Activated CD4-positive, alpha-beta T cell treated with anti-CD3 and anti-CD28 coated beads for 36 hours (primary cell): ENCODE data around the gene RUNX2. TPM values are rescaled to one million over a fixed set of nuclear protein-coding genes. Genes with fewer than 3 reads are reported as not detected.
A peak's percentile ranks its signal among the peaks of the same experiment; 100 is the strongest.

ENCODE experiments used
- ATAC-seq: fragments of 200-7000 bp; cut with Tn5 transposase; one replicate; pipeline ENCODE4 v1.10.0; 2021; ENCODE audit warnings: mild to moderate bottlenecking, moderate library complexity
- CTCF ChIA-PET: fragments of 350-600 bp; sonication (Branson Sonifier 250); formaldehyde crosslinking; loops from one replicate; lab custom pipeline; 2021; ENCODE audit warnings: antibody characterized with exemption; lab: Charles Lee
- POLR2A ChIA-PET: fragments of 350-600 bp; sonication (Branson Sonifier 250); formaldehyde crosslinking; loops from one replicate; lab custom pipeline; 2021; ENCODE audit warnings: antibody characterized with exemption, inconsistent platforms; lab: Charles Lee
- DNase-seq: peaks from one replicate; pipeline ENCODE4 v3.0.0-alpha.2; 2020
- H3K27ac Mint-ChIP-seq: one replicate; pipeline ENCODE4 v1.8.0; 2021; ENCODE audit warnings: mixed read lengths
- H3K27me3 Mint-ChIP-seq: one replicate; pipeline ENCODE4 v1.8.0; 2021; ENCODE audit warnings: mixed read lengths
- H3K36me3 Mint-ChIP-seq: one replicate; pipeline ENCODE4 v1.8.0; 2021; ENCODE audit warnings: low read depth, mixed read lengths
- H3K4me1 Mint-ChIP-seq: one replicate; pipeline ENCODE4 v1.8.0; 2021; ENCODE audit warnings: mixed read lengths
- H3K4me3 Mint-ChIP-seq: one replicate; pipeline ENCODE4 v1.8.0; 2021; ENCODE audit warnings: mild to moderate bottlenecking, moderate library complexity, mixed read lengths
- H3K9me3 Mint-ChIP-seq: one replicate; pipeline ENCODE4 v1.8.0; 2021; ENCODE audit warnings: low read depth, mixed read lengths
- intact Hi-C, 2 experiments: fragments of 100-400 bp; cut with DNase I in 1 of 2; cut with micrococcal nuclease in 1 of 2; formaldehyde crosslinking; loops; one replicate each; pipeline versions ENCODE4 v1.14.2 to v1.15.1; 2022 to 2024; cut with DNase I, micrococcal nuclease
- total RNA-seq, 2 experiments: library from RNA; stranded (reverse); gene quantifications; one replicate each; pipeline ENCODE4 v1.2.3, GENCODE V29; 2021

The RUNX2 gene
- total RNA-seq, 2 experiments from 2014 or later: 14.6 to 18.1 TPM

DNA sequence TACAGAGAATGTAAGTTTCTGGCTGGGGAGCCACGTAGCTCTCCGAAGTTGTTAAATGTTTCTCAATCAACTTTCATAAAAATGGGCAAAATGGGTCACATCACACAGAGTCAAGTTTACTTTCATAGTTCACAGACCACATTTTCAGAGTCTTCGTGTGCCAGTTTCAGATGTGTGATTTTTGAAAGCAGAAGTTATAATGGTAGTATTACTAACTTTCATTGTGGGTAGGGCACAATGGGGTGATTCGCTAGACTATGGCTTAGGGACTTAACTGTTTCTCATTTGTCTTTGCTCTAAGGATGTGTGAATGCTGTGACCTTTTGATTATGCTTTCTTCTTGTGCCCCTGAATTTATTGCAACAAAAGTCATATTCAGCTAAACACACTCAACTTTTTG lies 158.6 kb downstream of the RUNX2 start:
- CTCF ChIA-PET: interaction anchor here (0.7 to 1.5 kb wide), 4 partner anchors 8 to 444 kb away, joined by 3 to 4 read pairs (median 4); no protein-coding TSS in a partner anchor
- ATAC-seq (peak; percentile 94), DNase-seq (peak; percentile 50)
- intact Hi-C loops: loop anchor here (1.0 to 5.0 kb wide), 11 partner anchors 8 to 438 kb away; partner anchors contain the start of gene SUPT3H (in 1 of the 2)
- POLR2A ChIA-PET: interaction anchor here (0.6 to 1.3 kb wide), 2 partner anchors 8 to 71 kb away, joined by 3 to 5 read pairs; no protein-coding TSS in a partner anchor
- H3K4me3 Mint-ChIP-seq: no peak overlapping the region
- peaks cover 2% of the 10 kb centered on the region for H3K27me3 Mint-ChIP-seq
- peaks cover 53% of the 10 kb centered on the region for H3K4me1 Mint-ChIP-seq
- H3K27ac Mint-ChIP-seq: peak overlapping the region; percentile 58
- peaks cover 20% of the 10 kb centered on the region for H3K36me3 Mint-ChIP-seq
- no peaks in the 10 kb centered on the region for H3K9me3 Mint-ChIP-seq

DNA sequence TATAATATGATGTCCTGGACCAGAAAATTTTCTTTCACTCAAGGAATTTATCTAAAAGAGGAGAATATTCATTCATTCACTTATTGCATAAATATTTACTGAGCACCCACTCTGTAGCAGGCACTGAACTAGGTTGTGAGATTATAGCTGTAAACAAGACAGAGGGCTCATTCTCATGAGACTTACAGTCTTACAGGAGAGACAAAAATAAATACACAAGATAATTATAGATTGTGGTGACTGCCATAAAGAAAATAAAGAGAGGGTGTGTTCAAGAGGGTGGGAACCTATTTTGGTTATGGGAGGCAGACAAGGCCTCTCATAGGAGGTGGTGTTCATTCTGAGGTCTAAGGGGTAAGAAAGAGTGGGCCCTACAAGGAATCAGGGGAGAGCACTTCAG lies 159.5 kb downstream of the RUNX2 start:
- no peak overlapping the region for H3K27ac Mint-ChIP-seq
- POLR2A ChIA-PET: no interaction called here
- CTCF ChIA-PET: no interaction called here
- H3K4me1 Mint-ChIP-seq: peaks cover 53% of the 10 kb centered on the region
- ATAC-seq (no peak), DNase-seq (no peak)
- peaks cover 24% of the 10 kb centered on the region for H3K36me3 Mint-ChIP-seq
- intact Hi-C loops: loop anchor here (1.0 to 5.0 kb wide), 9 partner anchors 100 to 437 kb away; partner anchors contain the start of gene SUPT3H (in 1 of the 2)
- peaks cover 2% of the 10 kb centered on the region for H3K27me3 Mint-ChIP-seq
- H3K9me3 Mint-ChIP-seq: no peaks in the 10 kb centered on the region
- no peak overlapping the region for H3K4me3 Mint-ChIP-seq

- ATAC-seq: no peak
These were observed 160.1 kb downstream of the RUNX2 start for GRCh38 chr6:45488269-45488668.

DNA sequence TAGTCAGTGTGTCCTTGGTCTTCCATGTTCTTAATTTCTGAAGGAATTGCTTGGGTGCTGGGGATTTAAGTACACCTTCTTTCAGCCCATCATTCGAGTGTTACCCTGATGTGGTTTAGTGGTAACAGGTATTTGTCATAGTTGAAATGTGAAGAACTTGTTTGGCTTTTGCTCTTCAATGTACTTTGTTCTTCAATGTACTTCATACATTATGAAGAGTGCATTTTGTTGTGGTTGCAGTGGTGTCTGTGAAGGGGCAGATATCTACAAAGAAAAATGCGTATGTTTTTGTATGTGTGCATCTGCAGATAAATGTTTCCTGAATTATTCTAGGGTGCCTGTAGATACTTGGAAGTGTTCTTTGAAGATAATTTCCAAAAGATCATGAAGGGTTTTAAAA lies 160.8 kb downstream of the RUNX2 start:
- no peak overlapping the region for H3K4me3 Mint-ChIP-seq
- intact Hi-C loops: loop anchor here (5.0 kb wide), 4 partner anchors 98 to 433 kb away; no protein-coding TSS in a partner anchor
- no peaks in the 10 kb centered on the region for H3K9me3 Mint-ChIP-seq
- peaks cover 21% of the 10 kb centered on the region for H3K36me3 Mint-ChIP-seq
- CTCF ChIA-PET: no interaction called here
- no peak overlapping the region for H3K27ac Mint-ChIP-seq
- POLR2A ChIA-PET: no interaction called here
- ATAC-seq (peak; percentile 45), DNase-seq (peak; percentile 36)
- peaks cover 53% of the 10 kb centered on the region for H3K4me1 Mint-ChIP-seq
- H3K27me3 Mint-ChIP-seq: peaks cover 2% of the 10 kb centered on the region

More at GRCh38 chr6:45488269-45488668, 160.1 kb downstream of the RUNX2 start:
- ChIA-PET CTCF (no interaction called here), POLR2A (no interaction called here)
- peaks cover 54% of the 10 kb centered on the region for H3K4me1 Mint-ChIP-seq
- intact Hi-C loops: loop anchor here (5.0 kb wide), 4 partner anchors 99 to 434 kb away; no protein-coding TSS in a partner anchor
- no peak for DNase-seq
- H3K9me3 Mint-ChIP-seq: no peaks in the 10 kb centered on the region
- peaks cover 2% of the 10 kb centered on the region for H3K27me3 Mint-ChIP-seq
- no peak overlapping the region for H3K4me3 Mint-ChIP-seq
- H3K27ac Mint-ChIP-seq: no peak overlapping the region
- peaks cover 23% of the 10 kb centered on the region for H3K36me3 Mint-ChIP-seq

DNA sequence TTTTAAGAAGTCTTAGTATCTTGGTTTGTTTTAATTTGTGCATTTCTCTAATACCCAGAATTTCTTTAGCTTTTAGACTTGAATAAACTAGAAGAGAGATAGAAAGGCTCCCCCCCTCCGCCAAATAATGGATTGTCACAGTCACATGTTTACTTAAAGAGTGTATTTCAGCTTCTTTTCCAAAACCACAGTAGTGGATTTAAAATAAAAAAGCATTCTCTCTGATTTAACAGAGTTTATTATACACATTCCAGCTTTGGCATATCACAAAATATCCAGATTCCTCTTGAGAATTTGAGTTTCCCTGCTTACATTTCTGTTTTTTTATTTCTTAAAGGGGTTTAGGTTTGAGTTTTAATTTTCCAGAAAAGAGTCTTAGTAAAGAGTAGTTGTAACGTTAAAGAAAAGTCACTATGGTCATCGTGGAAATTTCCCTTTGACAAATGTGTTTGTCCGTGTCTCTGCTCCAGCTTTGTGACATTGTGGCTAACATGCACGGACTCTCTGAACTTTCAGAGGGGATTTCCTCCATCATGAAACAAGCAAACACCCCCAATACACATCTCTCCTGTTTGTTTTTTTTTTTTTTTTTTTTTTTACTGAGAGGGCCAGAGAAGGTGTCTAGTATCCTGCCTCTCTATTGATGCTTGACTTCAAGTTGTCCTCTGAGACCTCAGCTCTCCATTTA lies 163.1 kb downstream of the RUNX2 start:
- DNase-seq (no peak), ATAC-seq (no peak)
- peaks cover 2% of the 10 kb centered on the region for H3K27me3 Mint-ChIP-seq
- no peak overlapping the region for H3K27ac Mint-ChIP-seq
- H3K4me1 Mint-ChIP-seq: peaks cover 66% of the 10 kb centered on the region
- ChIA-PET POLR2A (no interaction called here), CTCF (interaction anchor here (0.9 kb wide), 1 partner anchor 87 kb away, joined by 4 read pairs; no protein-coding TSS in a partner anchor)
- H3K4me3 Mint-ChIP-seq: no peak overlapping the region
- intact Hi-C loops: no loop called here
- H3K9me3 Mint-ChIP-seq: no peaks in the 10 kb centered on the region
- peaks cover 30% of the 10 kb centered on the region for H3K36me3 Mint-ChIP-seq

- CTCF ChIA-PET: no interaction called here
- H3K4me3 Mint-ChIP-seq: no peak overlapping the region
- H3K4me1 Mint-ChIP-seq: peaks cover 68% of the 10 kb centered on the region
- POLR2A ChIA-PET: no interaction called here
- H3K27ac Mint-ChIP-seq: no peak overlapping the region
- DNase-seq (no peak), ATAC-seq (no peak)
- peaks cover 2% of the 10 kb centered on the region for H3K27me3 Mint-ChIP-seq
- intact Hi-C loops: no loop called here
- H3K36me3 Mint-ChIP-seq: peaks cover 37% of the 10 kb centered on the region
- H3K9me3 Mint-ChIP-seq: peaks cover 2% of the 10 kb centered on the region
These were observed 163.7 kb downstream of the RUNX2 start for GRCh38 chr6:45491874-45492273.

DNA sequence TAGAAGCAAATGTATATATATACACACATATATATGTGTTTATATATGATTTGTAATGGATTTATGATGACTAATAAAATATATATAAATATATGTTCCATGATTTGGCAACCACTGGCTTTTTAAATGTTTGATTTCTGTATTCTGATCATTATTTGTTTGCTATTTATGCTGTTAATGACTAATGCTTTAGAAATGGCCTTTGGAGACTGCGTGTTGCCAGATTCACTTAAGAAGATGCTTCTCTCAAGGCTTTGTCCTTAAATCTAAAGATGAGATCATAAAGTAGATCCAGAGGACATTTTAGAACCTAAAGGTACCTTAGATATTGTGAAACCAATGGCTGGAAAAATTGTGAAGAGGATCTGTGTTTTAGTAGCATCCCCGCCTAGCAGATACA lies 165.6 kb downstream of the RUNX2 start:
- Mint-ChIP-seq H3K4me1 (peaks cover 58% of the 10 kb centered on the region), H3K27ac (no peak overlapping the region), H3K9me3 (peaks cover 2% of the 10 kb centered on the region), H3K4me3 (no peak overlapping the region), H3K27me3 (no peaks in the 10 kb centered on the region), H3K36me3 (peaks cover 46% of the 10 kb centered on the region)
- intact Hi-C loops: no loop called here
- ATAC-seq (no peak), DNase-seq (no peak)
- POLR2A ChIA-PET: no interaction called here
- CTCF ChIA-PET: no interaction called here

- CTCF ChIA-PET: interaction anchor here (0.6 to 1.1 kb wide), 2 partner anchors 8 to 109 kb away, joined by 3 to 4 read pairs; no protein-coding TSS in a partner anchor
- Mint-ChIP-seq H3K4me3 (no peak overlapping the region), H3K9me3 (peaks cover 2% of the 10 kb centered on the region), H3K27me3 (no peaks in the 10 kb centered on the region), H3K36me3 (peaks cover 43% of the 10 kb centered on the region), H3K27ac (peak overlapping the region; percentile 37), H3K4me1 (peaks cover 52% of the 10 kb centered on the region)
- POLR2A ChIA-PET: no interaction called here
- peak; percentile 80 for ATAC-seq
- peak; percentile 36 for DNase-seq
- intact Hi-C loops: no loop called here
These were observed 166.4 kb downstream of the RUNX2 start for GRCh38 chr6:45494416-45495135.

DNA sequence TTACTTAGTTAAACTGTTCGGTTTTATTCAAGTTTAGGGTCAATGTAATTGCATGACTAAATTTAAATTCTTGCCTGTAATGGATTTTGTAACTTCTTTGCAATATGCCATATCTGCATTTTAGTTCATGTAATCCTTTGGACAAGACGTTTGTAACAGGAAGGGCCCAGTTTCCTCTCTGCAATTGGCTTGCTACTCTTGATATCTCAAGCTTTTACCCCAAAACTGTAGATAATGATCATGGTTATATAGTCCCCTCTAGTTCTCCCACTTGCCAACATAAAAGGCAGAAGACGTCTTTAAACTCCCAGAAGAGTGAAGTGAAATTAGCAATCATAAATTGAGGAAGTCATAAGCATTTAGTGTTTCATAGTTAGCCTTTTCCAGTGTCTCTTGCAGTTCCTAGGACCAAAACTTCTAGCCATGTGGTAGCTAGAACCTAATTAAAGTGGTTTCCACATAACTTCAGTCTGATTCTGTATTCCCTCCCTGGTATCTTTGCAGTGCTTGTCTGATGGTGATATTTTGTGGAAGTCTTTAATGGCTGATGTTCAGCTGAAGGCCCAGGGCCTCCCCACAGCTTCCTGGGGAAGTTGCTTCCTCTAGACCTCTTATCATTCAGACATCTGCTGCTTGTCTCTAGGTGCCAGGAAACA lies 167.4 kb downstream of the RUNX2 start:
- peaks cover 47% of the 10 kb centered on the region for H3K4me1 Mint-ChIP-seq
- no peaks in the 10 kb centered on the region for H3K27me3 Mint-ChIP-seq
- ChIA-PET POLR2A (no interaction called here), CTCF (interaction anchor here (0.6 to 1.1 kb wide), 4 partner anchors 9 to 901 kb away, joined by 3 to 4 read pairs (median 3); no protein-coding TSS in a partner anchor)
- H3K4me3 Mint-ChIP-seq: no peak overlapping the region
- H3K9me3 Mint-ChIP-seq: peaks cover 2% of the 10 kb centered on the region
- intact Hi-C loops: no loop called here
- peak overlapping the region; percentile 5 for H3K27ac Mint-ChIP-seq
- ATAC-seq (peak; percentile 23), DNase-seq (peak; percentile 11)
- peaks cover 41% of the 10 kb centered on the region for H3K36me3 Mint-ChIP-seq

GRCh38 chr6:45496085-45496433 lies 167.9 kb downstream of the RUNX2 start:
- no peak for DNase-seq
- H3K27me3 Mint-ChIP-seq: no peaks in the 10 kb centered on the region
- H3K27ac Mint-ChIP-seq: peak overlapping the region; percentile 20
- intact Hi-C loops: no loop called here
- H3K36me3 Mint-ChIP-seq: peaks cover 45% of the 10 kb centered on the region
- peaks cover 2% of the 10 kb centered on the region for H3K9me3 Mint-ChIP-seq
- ChIA-PET CTCF (interaction anchor here (0.6 to 1.1 kb wide), 5 partner anchors 10 to 901 kb away, joined by 3 to 4 read pairs (median 3); no protein-coding TSS in a partner anchor), POLR2A (no interaction called here)
- no peak overlapping the region for H3K4me3 Mint-ChIP-seq
- no peak for ATAC-seq
- peaks cover 43% of the 10 kb centered on the region for H3K4me1 Mint-ChIP-seq

DNA sequence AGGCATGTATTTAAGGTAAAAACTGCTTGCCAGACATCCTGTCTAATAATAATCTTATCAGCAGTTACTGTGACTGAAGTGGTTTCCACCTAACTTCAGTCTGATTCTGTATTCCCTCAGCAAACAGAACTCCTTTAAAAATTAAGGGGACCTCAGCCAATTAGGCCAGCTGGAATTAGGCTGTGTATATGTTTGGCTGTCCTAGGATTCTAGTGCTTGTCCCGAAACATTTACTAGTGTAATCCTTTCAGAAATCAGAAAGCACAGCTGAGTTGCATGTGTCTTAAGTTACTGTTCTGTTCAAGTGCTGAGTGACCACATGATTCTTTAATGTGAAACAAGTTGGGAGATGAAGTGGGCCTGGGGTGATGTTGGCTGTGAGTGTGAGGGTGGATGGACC lies 170.5 kb downstream of the RUNX2 start:
- Mint-ChIP-seq H3K27me3 (no peaks in the 10 kb centered on the region), H3K36me3 (peaks cover 49% of the 10 kb centered on the region), H3K4me3 (no peak overlapping the region), H3K9me3 (peaks cover 2% of the 10 kb centered on the region), H3K27ac (no peak overlapping the region), H3K4me1 (peaks cover 41% of the 10 kb centered on the region)
- CTCF ChIA-PET: no interaction called here
- POLR2A ChIA-PET: no interaction called here
- ATAC-seq (no peak), DNase-seq (no peak)
- intact Hi-C loops: no loop called here
